Memory B cell (primary cell): Measurements from ENCODE around the gene NEU2.
"Not testable (repeated sequence)": the region's sequence is repeated elsewhere in the genome, so short reads cannot be mapped to it uniquely, and the experiment has no call there.

Experiments used
- ATAC-seq: fragments of 150-1000 bp; cut with Tn5 transposase; 2 replicates; pipeline ENCODE4 v1.10.0; 2021; ENCODE audit warnings: low read depth, mild to moderate bottlenecking, moderate library complexity
- DNase-seq, 2 donors: peaks; one replicate each; pipeline ENCODE4 v3.0.0; 2022; ENCODE audit warnings: low spot score in 2 of 2
- H3K27ac Mint-ChIP-seq: one replicate; pipeline ENCODE4 v1.8.0; 2022; ENCODE audit warnings: mild to moderate bottlenecking, moderate library complexity, mixed read lengths
- H3K27me3 Mint-ChIP-seq: one replicate; pipeline ENCODE4 v1.8.0; 2022; ENCODE audit warnings: mixed read lengths
- H3K36me3 Mint-ChIP-seq: one replicate; pipeline ENCODE4 v1.8.0; 2022; ENCODE audit warnings: mild to moderate bottlenecking, mixed read lengths
- H3K4me1 Mint-ChIP-seq: one replicate; pipeline ENCODE4 v1.8.0; 2022; ENCODE audit warnings: mixed read lengths
- H3K4me3 Mint-ChIP-seq: one replicate; pipeline ENCODE4 v1.8.0; 2022; ENCODE audit warnings: mild to moderate bottlenecking, moderate library complexity, mixed read lengths
- H3K9me3 Mint-ChIP-seq: one replicate; pipeline ENCODE4 v1.8.0; 2022; ENCODE audit warnings: mixed read lengths

The NEU2 gene

GRCh38 chr2:233051241-233052149 is 19.0 kb downstream of the NEU2 start:
- Mint-ChIP-seq H3K4me3 (no peak overlapping the region), H3K9me3 (no peaks in the 10 kb centered on the region), H3K36me3 (no peaks in the 10 kb centered on the region), H3K27ac (no peak overlapping the region), H3K4me1 (peaks cover 8% of the 10 kb centered on the region), H3K27me3 (peaks cover 5% of the 10 kb centered on the region)
- ATAC-seq (no peak), DNase-seq (no peak)

GRCh38 chr2:233052517-233052916 is 20.0 kb downstream of the NEU2 start:
- not testable (repeated sequence) for H3K36me3 Mint-ChIP-seq, ATAC-seq, H3K9me3 Mint-ChIP-seq, H3K27me3 Mint-ChIP-seq, H3K4me3 Mint-ChIP-seq, H3K27ac Mint-ChIP-seq, H3K4me1 Mint-ChIP-seq, DNase-seq

GRCh38 chr2:233053928-233054784 is 21.7 kb downstream of the NEU2 start:
- ATAC-seq: peak; percentile 79
- no peak overlapping the region for H3K4me3 Mint-ChIP-seq
- peaks cover 2% of the 10 kb centered on the region for H3K27me3 Mint-ChIP-seq
- no peak overlapping the region for H3K27ac Mint-ChIP-seq
- H3K36me3 Mint-ChIP-seq: no peaks in the 10 kb centered on the region
- DNase-seq: peak; percentile 65 to 75
- no peaks in the 10 kb centered on the region for H3K9me3 Mint-ChIP-seq
- H3K4me1 Mint-ChIP-seq: peaks cover 19% of the 10 kb centered on the region

GRCh38 chr2:233055362-233055761 is 22.9 kb downstream of the NEU2 start:
- Mint-ChIP-seq H3K27me3 (peaks cover 2% of the 10 kb centered on the region), H3K27ac (no peak overlapping the region), H3K36me3 (no peaks in the 10 kb centered on the region), H3K4me1 (peaks cover 19% of the 10 kb centered on the region), H3K4me3 (no peak overlapping the region), H3K9me3 (no peaks in the 10 kb centered on the region)
- DNase-seq: no peak
- no peak for ATAC-seq

GRCh38 chr2:233056961-233057605 is 24.6 kb downstream of the NEU2 start:
- ATAC-seq (no peak), DNase-seq (no peak)
- H3K36me3 Mint-ChIP-seq: peaks cover 5% of the 10 kb centered on the region
- H3K4me1 Mint-ChIP-seq: peaks cover 19% of the 10 kb centered on the region
- no peaks in the 10 kb centered on the region for H3K9me3 Mint-ChIP-seq
- no peaks in the 10 kb centered on the region for H3K27me3 Mint-ChIP-seq
- H3K4me3 Mint-ChIP-seq: no peak overlapping the region
- no peak overlapping the region for H3K27ac Mint-ChIP-seq

- peak overlapping the region; percentile 19 for H3K27ac Mint-ChIP-seq
- ATAC-seq: no peak
- no peaks in the 10 kb centered on the region for H3K27me3 Mint-ChIP-seq
- H3K36me3 Mint-ChIP-seq: peaks cover 11% of the 10 kb centered on the region
- no peak for DNase-seq
- peak overlapping the region; percentile 59 for H3K4me3 Mint-ChIP-seq
- peaks cover 19% of the 10 kb centered on the region for H3K4me1 Mint-ChIP-seq
- no peaks in the 10 kb centered on the region for H3K9me3 Mint-ChIP-seq
Measured at GRCh38 chr2:233058717-233059546, 26.5 kb downstream of the NEU2 start.

- H3K27ac Mint-ChIP-seq: peak overlapping the region; percentile 91
- no peaks in the 10 kb centered on the region for H3K27me3 Mint-ChIP-seq
- DNase-seq (no peak), ATAC-seq (no peak)
- no peaks in the 10 kb centered on the region for H3K9me3 Mint-ChIP-seq
- peaks cover 22% of the 10 kb centered on the region for H3K4me1 Mint-ChIP-seq
- peaks cover 12% of the 10 kb centered on the region for H3K36me3 Mint-ChIP-seq
- peak overlapping the region; percentile 98 for H3K4me3 Mint-ChIP-seq
Measured at GRCh38 chr2:233059547-233059796, 27.0 kb downstream of the NEU2 start.

GRCh38 chr2:233059797-233060500 is 27.5 kb downstream of the NEU2 start, which contains the start of gene INPP5D:
Gene INPP5D (plus strand): TSS chr2:233060342. CDS start chr2:233060479, 137 bp downstream.
- peak within 1 kb of the TSS; percentile 98 for H3K4me3 Mint-ChIP-seq
- H3K36me3 Mint-ChIP-seq: peaks cover 13% of the 10 kb centered on the region
- ATAC-seq (peak; percentile 79), DNase-seq (peak; percentile 74 to 77)
- no peaks in the 10 kb centered on the region for H3K27me3 Mint-ChIP-seq
- H3K9me3 Mint-ChIP-seq: no peaks in the 10 kb centered on the region
- H3K4me1 Mint-ChIP-seq: peaks cover 22% of the 10 kb centered on the region
- H3K27ac Mint-ChIP-seq: peak within 1 kb of the TSS; percentile 91

- H3K4me1 Mint-ChIP-seq: peaks cover 23% of the 10 kb centered on the region
- H3K9me3 Mint-ChIP-seq: no peaks in the 10 kb centered on the region
- peak overlapping the region; percentile 98 for H3K4me3 Mint-ChIP-seq
- H3K27ac Mint-ChIP-seq: peak overlapping the region; percentile 91
- peak; percentile 13 for ATAC-seq
- peaks cover 15% of the 10 kb centered on the region for H3K36me3 Mint-ChIP-seq
- no peak for DNase-seq
- no peaks in the 10 kb centered on the region for H3K27me3 Mint-ChIP-seq
Measured at GRCh38 chr2:233060501-233060979, 28.1 kb downstream of the NEU2 start.

- peak overlapping the region; percentile 98 for H3K4me3 Mint-ChIP-seq
- no peaks in the 10 kb centered on the region for H3K27me3 Mint-ChIP-seq
- H3K9me3 Mint-ChIP-seq: no peaks in the 10 kb centered on the region
- H3K27ac Mint-ChIP-seq: peak overlapping the region; percentile 91
- H3K4me1 Mint-ChIP-seq: peaks cover 22% of the 10 kb centered on the region
- H3K36me3 Mint-ChIP-seq: peaks cover 15% of the 10 kb centered on the region
- ATAC-seq (peak; percentile 23), DNase-seq (no peak)
Measured at GRCh38 chr2:233060980-233061590, 28.6 kb downstream of the NEU2 start.

GRCh38 chr2:233061591-233062450 is 29.3 kb downstream of the NEU2 start:
- H3K27ac Mint-ChIP-seq: peak overlapping the region; percentile 91
- DNase-seq (no peak), ATAC-seq (peak; percentile 3)
- peaks cover 26% of the 10 kb centered on the region for H3K4me1 Mint-ChIP-seq
- no peaks in the 10 kb centered on the region for H3K27me3 Mint-ChIP-seq
- peaks cover 15% of the 10 kb centered on the region for H3K36me3 Mint-ChIP-seq
- H3K9me3 Mint-ChIP-seq: no peaks in the 10 kb centered on the region
- peak overlapping the region; percentile 98 for H3K4me3 Mint-ChIP-seq

GRCh38 chr2:233062451-233062850 is 30.0 kb downstream of the NEU2 start:
- peaks cover 30% of the 10 kb centered on the region for H3K4me1 Mint-ChIP-seq
- DNase-seq (no peak), ATAC-seq (no peak)
- H3K9me3 Mint-ChIP-seq: no peaks in the 10 kb centered on the region
- H3K36me3 Mint-ChIP-seq: peaks cover 21% of the 10 kb centered on the region
- H3K4me3 Mint-ChIP-seq: peak overlapping the region; percentile 98
- no peaks in the 10 kb centered on the region for H3K27me3 Mint-ChIP-seq
- H3K27ac Mint-ChIP-seq: peak overlapping the region; percentile 68
